ENCODE measurements around the gene ALX3.
A peak's percentile ranks its signal among the peaks of the same experiment; 100 is the strongest.

Gene ALX3

DNA sequence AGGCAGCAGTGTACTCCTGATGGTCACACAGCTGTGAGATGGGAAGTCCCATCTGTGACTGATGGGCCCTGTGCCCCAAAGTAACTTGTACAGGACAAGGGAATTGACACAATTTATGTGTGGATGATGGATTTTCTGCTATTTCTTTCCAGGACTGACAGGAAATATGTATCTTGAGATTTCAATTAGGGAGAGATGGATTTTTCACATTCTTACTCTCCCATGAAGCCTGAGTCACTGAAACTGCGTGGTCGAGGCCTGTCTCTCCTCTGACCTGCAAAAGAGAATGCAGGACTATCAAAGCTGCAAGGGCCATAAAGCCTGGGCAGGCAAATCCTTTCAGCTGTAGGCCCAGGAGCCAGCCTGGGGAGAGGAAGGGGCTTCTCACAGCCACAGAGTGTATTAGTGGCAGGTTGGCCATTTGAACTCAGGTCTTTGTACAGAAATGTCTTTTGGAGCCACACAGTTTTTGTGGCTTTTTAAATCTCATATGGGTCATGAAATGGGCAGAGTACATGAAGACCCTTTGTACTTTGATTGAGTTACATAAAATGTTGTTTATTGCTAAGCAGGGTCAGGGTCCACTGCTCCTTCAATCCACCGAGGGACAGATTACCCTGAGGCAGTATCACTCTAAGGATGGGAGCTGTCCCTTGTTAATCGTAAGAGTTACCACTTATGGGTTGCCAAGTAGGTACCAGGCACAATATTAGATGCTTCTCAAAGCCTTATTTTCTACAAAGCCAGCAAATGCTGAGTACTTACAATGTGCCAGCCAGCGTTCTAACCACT is 14.8 kb downstream of the ALX3 start:
- Histone ChIP-seq H3F3A (ENCODE audit: insufficient read depth) (no peaks in the 10 kb centered on the region), H3K9ac (ENCODE audit: low read length) (no peak overlapping the region), H3K79me2 (ENCODE audit: insufficient read depth, low read length) (no peaks in the 10 kb centered on the region), H2AFZ (ENCODE audit: low read depth, low read length, severe bottlenecking) (no peak overlapping the region), H3K9me3 (ENCODE audit: insufficient read depth, low read length) (no peaks in the 10 kb centered on the region), H4K20me1 (ENCODE audit: low read depth, low read length) (no peaks in the 10 kb centered on the region), H3K4me3 (ENCODE audit: insufficient read depth, low read length, poor library complexity, severe bottlenecking) (no peak overlapping the region), H3K9me2 (replicated peaks; ENCODE audit: insufficient read depth, low read length) (no peaks in the 10 kb centered on the region), H3K27me3 (ENCODE audit: low read length) (no peaks in the 10 kb centered on the region), H3K36me3 (ENCODE audit: low read length) (peaks cover 9% of the 10 kb centered on the region), H3K27ac (ENCODE audit: low read depth, low read length) (no peak overlapping the region), H3K4me2 (ENCODE audit: low read depth, low read length, poor library complexity, severe bottlenecking) (no peak overlapping the region)
- TF ChIP-seq, protein P1, sequence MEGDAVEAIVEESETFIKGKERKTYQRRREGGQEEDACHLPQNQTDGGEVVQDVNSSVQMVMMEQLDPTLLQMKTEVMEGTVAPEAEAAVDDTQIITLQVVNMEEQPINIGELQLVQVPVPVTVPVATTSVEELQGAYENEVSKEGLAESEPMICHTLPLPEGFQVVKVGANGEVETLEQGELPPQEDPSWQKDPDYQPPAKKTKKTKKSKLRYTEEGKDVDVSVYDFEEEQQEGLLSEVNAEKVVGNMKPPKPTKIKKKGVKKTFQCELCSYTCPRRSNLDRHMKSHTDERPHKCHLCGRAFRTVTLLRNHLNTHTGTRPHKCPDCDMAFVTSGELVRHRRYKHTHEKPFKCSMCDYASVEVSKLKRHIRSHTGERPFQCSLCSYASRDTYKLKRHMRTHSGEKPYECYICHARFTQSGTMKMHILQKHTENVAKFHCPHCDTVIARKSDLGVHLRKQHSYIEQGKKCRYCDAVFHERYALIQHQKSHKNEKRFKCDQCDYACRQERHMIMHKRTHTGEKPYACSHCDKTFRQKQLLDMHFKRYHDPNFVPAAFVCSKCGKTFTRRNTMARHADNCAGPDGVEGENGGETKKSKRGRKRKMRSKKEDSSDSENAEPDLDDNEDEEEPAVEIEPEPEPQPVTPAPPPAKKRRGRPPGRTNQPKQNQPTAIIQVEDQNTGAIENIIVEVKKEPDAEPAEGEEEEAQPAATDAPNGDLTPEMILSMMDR (IDR thresholded peaks at IDR 0.05; ENCODE audit: insufficient read depth, low read length, poor library complexity, severe bottlenecking) = no peak

DNA sequence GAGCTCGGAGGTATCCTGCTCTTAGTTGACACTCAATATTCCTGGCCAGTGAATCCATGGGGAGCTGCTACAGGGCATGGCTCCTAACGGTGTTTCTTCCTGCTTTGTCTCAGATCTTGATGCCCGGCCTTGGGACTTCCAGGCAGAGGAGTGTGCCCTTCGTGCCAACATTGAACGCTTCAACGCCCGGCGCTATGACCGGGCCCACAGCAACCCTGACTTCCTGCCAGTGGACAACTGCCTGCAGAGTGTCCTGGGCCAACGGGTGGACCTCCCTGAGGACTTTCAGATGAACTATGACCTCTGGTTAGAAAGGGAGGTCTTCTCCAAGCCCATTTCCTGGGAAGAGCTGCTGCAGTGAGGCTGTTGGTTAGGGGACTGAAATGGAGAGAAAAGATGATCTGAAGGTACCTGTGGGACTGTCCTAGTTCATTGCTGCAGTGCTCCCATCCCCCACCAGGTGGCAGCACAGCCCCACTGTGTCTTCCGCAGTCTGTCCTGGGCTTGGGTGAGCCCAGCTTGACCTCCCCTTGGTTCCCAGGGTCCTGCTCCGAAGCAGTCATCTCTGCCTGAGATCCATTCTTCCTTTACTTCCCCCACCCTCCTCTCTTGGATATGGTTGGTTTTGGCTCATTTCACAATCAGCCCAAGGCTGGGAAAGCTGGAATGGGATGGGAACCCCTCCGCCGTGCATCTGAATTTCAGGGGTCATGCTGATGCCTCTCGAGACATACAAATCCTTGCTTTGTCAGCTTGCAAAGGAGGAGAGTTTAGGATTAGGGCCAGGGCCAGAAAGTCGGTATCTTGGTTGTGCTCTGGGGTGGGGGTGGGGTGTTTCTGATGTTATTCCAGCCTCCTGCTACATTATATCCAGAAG is 16.7 kb downstream of the ALX3 start:
- Histone ChIP-seq H2AFZ (ENCODE audit: low read depth, low read length, severe bottlenecking) (no peak overlapping the region), H3K36me3 (ENCODE audit: low read length) (peaks cover 9% of the 10 kb centered on the region), H3F3A (ENCODE audit: insufficient read depth) (no peaks in the 10 kb centered on the region)

DNA sequence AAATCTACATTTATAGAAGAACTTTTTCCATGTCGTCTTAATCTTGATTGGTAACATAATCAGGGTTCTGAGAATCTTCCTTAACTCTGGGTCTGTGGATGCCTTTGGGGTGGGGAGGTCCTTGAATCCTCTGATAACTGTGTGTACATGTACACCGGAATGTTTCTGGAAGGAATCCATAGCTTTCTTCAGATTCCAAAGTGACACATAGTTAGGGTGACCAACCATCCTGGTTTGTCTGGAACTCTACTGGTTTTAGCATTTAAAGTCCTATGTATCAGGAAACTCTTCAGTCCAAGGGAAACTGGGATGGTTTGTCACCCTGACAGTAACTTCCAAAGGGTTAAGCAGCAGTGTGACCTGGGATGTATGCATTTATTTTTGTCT is 19.2 kb downstream of the ALX3 start:
- Histone ChIP-seq H3K9me3 (ENCODE audit: insufficient read depth, low read length) (no peaks in the 10 kb centered on the region), H3K9ac (ENCODE audit: low read length) (no peak overlapping the region), H3K4me2 (ENCODE audit: low read depth, low read length, poor library complexity, severe bottlenecking) (no peak overlapping the region), H3K4me3 (ENCODE audit: insufficient read depth, low read length, poor library complexity, severe bottlenecking) (no peak overlapping the region), H4K20me1 (ENCODE audit: low read depth, low read length) (no peaks in the 10 kb centered on the region), H3K9me2 (replicated peaks; ENCODE audit: insufficient read depth, low read length) (no peaks in the 10 kb centered on the region), H3K79me2 (ENCODE audit: insufficient read depth, low read length) (no peaks in the 10 kb centered on the region), H3K27ac (ENCODE audit: low read depth, low read length) (no peak overlapping the region), H3F3A (ENCODE audit: insufficient read depth) (no peaks in the 10 kb centered on the region), H2AFZ (ENCODE audit: low read depth, low read length, severe bottlenecking) (no peak overlapping the region), H3K36me3 (ENCODE audit: low read length) (peaks cover 15% of the 10 kb centered on the region), H3K27me3 (ENCODE audit: low read length) (no peaks in the 10 kb centered on the region)
- no peak for TF ChIP-seq EZH2phosphoT487 (conservative IDR thresholded peaks at IDR 0.05; ENCODE audit: low read length)
- TF ChIP-seq, protein P1 (IDR thresholded peaks at IDR 0.05; ENCODE audit: insufficient read depth, low read length, poor library complexity, severe bottlenecking) = no peak

More for the DNA sequence above, 16.7 kb downstream of the ALX3 start:
- Histone ChIP-seq H3K9ac (ENCODE audit: low read length) (no peak overlapping the region), H3K4me2 (ENCODE audit: low read depth, low read length, poor library complexity, severe bottlenecking) (no peak overlapping the region), H3K9me2 (replicated peaks; ENCODE audit: insufficient read depth, low read length) (no peaks in the 10 kb centered on the region), H3K79me2 (ENCODE audit: insufficient read depth, low read length) (no peaks in the 10 kb centered on the region), H3K9me3 (ENCODE audit: insufficient read depth, low read length) (no peaks in the 10 kb centered on the region), H3K4me3 (ENCODE audit: insufficient read depth, low read length, poor library complexity, severe bottlenecking) (no peak overlapping the region), H3K27me3 (ENCODE audit: low read length) (no peaks in the 10 kb centered on the region), H3K27ac (ENCODE audit: low read depth, low read length) (no peak overlapping the region), H4K20me1 (ENCODE audit: low read depth, low read length) (no peaks in the 10 kb centered on the region)
- TF ChIP-seq, protein P1 (IDR thresholded peaks at IDR 0.05; ENCODE audit: insufficient read depth, low read length, poor library complexity, severe bottlenecking) = peak; percentile 85
- TF ChIP-seq EZH2phosphoT487 (conservative IDR thresholded peaks at IDR 0.05; ENCODE audit: low read length) = no peak

All from SU-DHL-6 (cell line).